Measurements from ENCODE around the gene KCNJ6. TPM values are rescaled to one million over a fixed set of nuclear protein-coding genes. Genes with fewer than 3 reads are reported as not detected.

Gene KCNJ6
- total RNA-seq, 1 donor from 2014 or later: 0.52 TPM

DNA sequence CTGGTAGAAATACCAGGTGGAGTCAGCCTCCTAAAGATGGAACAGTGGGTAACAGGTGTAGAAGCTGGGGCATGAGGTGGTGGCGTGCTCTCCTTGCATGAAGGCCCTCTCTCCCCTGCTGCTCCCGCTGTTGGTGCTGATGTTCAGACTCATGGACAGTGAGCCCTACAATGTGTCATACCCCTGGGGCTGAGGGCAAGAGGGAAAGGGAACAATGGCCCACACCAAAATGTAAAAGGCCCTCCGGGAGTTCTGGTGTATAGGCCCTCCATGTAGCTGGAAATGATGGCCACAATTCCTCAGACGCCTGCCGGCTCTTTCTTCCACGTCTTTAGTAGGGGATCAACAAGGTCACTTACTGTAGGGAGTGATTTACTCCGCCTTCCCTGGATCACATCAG, 354.8 kb downstream of the KCNJ6 start:
- no peaks in the 10 kb centered on the region for H3K9me3 ChIP-seq (ENCODE audit: control insufficient read depth in 3 of 3, low read length in 3 of 3)
- no peaks in the 10 kb centered on the region for H3K36me3 ChIP-seq (ENCODE audit: control insufficient read depth in 3 of 3, insufficient read depth in 3 of 3, low read length in 3 of 3)
- no peaks in the 10 kb centered on the region for H3K27me3 ChIP-seq (ENCODE audit: control insufficient read depth in 3 of 3, insufficient read depth in 3 of 3, low read length in 3 of 3)
- H3K27ac ChIP-seq (ENCODE audit: low read depth, low read length): no peak overlapping the region
- peaks cover 23 to 53% (median 47%) of the 10 kb centered on the region in 3 donors for H3K4me1 ChIP-seq (ENCODE audit: control insufficient read depth in 3 of 3, insufficient read depth in 3 of 3, low read length in 3 of 3)
- no peak overlapping the region for H3K9ac ChIP-seq (ENCODE audit: low read depth in 1 of 3, low read length in 3 of 3)
- no peak overlapping the region for H3K4me3 ChIP-seq (ENCODE audit: low read length in 3 of 3)

DNA sequence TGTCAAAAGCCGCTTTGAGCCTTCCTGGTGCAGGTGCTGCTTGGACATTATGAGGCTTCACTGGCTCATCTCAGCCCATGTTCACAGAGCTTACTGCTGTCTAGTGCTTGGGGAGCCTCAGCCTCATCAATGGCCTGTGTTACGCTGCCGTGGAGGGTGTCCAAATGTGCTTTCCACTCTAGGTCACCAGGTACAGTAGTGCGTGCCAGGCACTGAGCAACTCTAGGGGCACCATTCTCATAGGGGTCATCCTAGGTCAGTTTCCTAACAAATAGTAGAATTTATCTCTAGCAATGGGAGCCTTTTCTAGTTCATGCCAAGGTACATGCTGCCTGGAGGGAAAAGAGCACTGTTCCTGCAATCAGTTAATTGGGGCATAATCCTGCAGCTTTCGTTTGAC, 355.9 kb downstream of the KCNJ6 start:
- no peak overlapping the region for H3K9ac ChIP-seq (ENCODE audit: low read depth in 1 of 3, low read length in 3 of 3)
- no peaks in the 10 kb centered on the region for H3K9me3 ChIP-seq (ENCODE audit: control insufficient read depth in 3 of 3, low read length in 3 of 3)
- H3K4me3 ChIP-seq (ENCODE audit: low read length in 3 of 3): no peak overlapping the region
- no peak overlapping the region for H3K27ac ChIP-seq (ENCODE audit: low read depth, low read length)
- no peaks in the 10 kb centered on the region for H3K36me3 ChIP-seq (ENCODE audit: control insufficient read depth in 3 of 3, insufficient read depth in 3 of 3, low read length in 3 of 3)
- no peaks in the 10 kb centered on the region for H3K27me3 ChIP-seq (ENCODE audit: control insufficient read depth in 3 of 3, insufficient read depth in 3 of 3, low read length in 3 of 3)
- peaks cover 30 to 60% (median 49%) of the 10 kb centered on the region in 3 donors for H3K4me1 ChIP-seq (ENCODE audit: control insufficient read depth in 3 of 3, insufficient read depth in 3 of 3, low read length in 3 of 3)

DNA sequence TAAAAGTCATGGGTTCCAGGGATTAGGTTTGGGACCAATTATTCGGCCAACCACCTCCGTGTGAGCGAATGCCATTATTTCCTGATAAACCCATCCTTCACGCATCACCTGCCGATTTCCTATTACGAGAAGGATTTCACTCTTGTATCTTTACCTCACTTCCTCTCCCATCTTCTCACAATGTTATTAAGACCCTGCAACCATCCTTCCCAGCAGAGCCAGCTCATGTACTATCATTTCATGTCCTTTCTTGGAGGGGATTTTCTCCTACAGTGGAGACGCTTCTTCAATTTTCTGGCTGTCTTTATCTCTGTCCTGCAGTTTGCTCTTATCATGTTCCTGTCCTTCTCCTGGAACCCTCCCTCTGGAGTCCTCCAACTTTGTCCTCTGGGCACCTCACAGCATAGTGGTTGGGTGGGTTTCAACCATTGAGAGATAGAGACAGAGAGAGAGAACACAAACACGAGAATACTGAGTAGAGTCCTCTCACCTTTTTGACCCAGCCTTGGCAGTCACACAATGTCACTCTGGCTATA, 357.5 kb downstream of the KCNJ6 start:
- no peak overlapping the region for H3K27ac ChIP-seq (ENCODE audit: low read depth, low read length)

More for the DNA sequence above, 357.5 kb downstream of the KCNJ6 start:
- Histone ChIP-seq H3K36me3 (ENCODE audit: control insufficient read depth in 3 of 3, insufficient read depth in 3 of 3, low read length in 3 of 3) (no peaks in the 10 kb centered on the region), H3K9ac (ENCODE audit: low read depth in 1 of 3, low read length in 3 of 3) (no peak overlapping the region), H3K4me3 (ENCODE audit: low read length in 3 of 3) (no peak overlapping the region), H3K9me3 (ENCODE audit: control insufficient read depth in 3 of 3, low read length in 3 of 3) (no peaks in the 10 kb centered on the region), H3K27me3 (ENCODE audit: control insufficient read depth in 3 of 3, insufficient read depth in 3 of 3, low read length in 3 of 3) (no peaks in the 10 kb centered on the region), H3K4me1 (ENCODE audit: control insufficient read depth in 3 of 3, insufficient read depth in 3 of 3, low read length in 3 of 3) (peaks cover 15 to 45% (median 39%) of the 10 kb centered on the region in 3 donors)

Measured in skeletal muscle tissue (tissue), 4 donors.